Measurements from ENCODE around the gene LPAR1.

Gene LPAR1

DNA sequence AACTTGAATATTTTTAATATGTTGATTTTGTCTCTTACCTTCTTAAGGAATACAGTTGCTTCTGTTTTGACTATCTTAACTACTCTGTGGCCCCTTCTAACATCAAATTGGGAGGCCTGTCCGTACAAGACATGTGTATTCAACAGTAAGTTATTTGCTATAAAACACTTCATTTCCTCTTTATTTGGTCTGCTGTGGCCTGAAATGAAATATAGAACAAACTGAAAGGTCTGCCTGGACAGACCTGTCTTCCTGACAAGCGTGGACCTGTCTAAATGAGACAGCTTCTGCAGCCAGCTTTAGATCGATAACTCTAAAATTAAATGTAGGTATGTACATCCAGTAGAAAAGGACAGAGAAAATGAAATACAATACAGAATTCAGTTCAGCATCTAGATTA is 2.2 kb upstream of the LPAR1 start:
- TF ChIP-seq, protein P1, sequence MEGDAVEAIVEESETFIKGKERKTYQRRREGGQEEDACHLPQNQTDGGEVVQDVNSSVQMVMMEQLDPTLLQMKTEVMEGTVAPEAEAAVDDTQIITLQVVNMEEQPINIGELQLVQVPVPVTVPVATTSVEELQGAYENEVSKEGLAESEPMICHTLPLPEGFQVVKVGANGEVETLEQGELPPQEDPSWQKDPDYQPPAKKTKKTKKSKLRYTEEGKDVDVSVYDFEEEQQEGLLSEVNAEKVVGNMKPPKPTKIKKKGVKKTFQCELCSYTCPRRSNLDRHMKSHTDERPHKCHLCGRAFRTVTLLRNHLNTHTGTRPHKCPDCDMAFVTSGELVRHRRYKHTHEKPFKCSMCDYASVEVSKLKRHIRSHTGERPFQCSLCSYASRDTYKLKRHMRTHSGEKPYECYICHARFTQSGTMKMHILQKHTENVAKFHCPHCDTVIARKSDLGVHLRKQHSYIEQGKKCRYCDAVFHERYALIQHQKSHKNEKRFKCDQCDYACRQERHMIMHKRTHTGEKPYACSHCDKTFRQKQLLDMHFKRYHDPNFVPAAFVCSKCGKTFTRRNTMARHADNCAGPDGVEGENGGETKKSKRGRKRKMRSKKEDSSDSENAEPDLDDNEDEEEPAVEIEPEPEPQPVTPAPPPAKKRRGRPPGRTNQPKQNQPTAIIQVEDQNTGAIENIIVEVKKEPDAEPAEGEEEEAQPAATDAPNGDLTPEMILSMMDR (IDR thresholded peaks at IDR 0.05; ENCODE audit: control extremely low read depth, extremely low read depth, low read depth, missing control alignments): no peak
- CTCF ChIA-PET: interaction anchor here (1.0 to 2.7 kb wide), 2 partner anchors 9 to 12 kb away, joined by 3 to 15 read pairs; no protein-coding TSS in a partner anchor

DNA sequence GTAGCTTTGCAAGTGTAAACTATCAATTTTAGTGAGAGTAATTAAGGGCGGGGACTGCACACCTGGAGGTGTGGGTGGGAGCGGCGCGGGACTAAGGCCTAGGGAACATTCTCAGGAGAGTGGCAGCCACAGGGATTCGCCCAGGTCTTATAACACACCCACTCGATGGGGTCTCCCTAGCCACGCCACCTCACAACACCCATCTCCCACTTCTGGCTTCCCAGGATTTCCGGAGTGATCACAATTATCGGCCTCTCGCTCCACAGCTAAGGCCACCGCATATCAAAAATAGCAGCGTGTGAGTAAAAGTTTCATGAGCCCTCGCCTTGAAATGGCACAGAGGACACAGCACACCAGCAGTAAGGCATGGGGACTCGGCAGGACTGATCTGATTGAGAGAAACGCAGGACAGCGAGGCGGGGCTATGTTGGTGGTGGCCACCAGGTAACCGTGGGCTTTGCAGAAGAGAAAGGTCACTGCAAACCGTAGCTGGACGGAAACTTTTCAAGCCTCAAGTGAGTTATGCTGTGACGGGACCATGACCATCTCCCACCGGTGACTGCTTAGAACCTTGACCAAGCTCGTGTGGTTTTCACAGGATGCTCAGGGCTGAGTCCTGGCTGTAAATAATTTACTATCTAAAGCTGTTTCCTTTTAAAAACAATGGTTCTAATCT is 1.1 kb upstream of the LPAR1 start:
- TF ChIP-seq, protein P1 (IDR thresholded peaks at IDR 0.05; ENCODE audit: control extremely low read depth, extremely low read depth, low read depth, missing control alignments): no peak
- no peak for DNase-seq (ENCODE audit: extremely low spot score)
- CTCF ChIA-PET: interaction anchor here (1.0 to 2.7 kb wide), 2 partner anchors 10 to 11 kb away, joined by 3 to 15 read pairs; no protein-coding TSS in a partner anchor
- POLR2A ChIA-PET: no interaction called here

More for the DNA sequence above, 2.2 kb upstream of the LPAR1 start:
- DNase-seq (ENCODE audit: extremely low spot score): no peak
- POLR2A ChIA-PET: no interaction called here

DNA sequence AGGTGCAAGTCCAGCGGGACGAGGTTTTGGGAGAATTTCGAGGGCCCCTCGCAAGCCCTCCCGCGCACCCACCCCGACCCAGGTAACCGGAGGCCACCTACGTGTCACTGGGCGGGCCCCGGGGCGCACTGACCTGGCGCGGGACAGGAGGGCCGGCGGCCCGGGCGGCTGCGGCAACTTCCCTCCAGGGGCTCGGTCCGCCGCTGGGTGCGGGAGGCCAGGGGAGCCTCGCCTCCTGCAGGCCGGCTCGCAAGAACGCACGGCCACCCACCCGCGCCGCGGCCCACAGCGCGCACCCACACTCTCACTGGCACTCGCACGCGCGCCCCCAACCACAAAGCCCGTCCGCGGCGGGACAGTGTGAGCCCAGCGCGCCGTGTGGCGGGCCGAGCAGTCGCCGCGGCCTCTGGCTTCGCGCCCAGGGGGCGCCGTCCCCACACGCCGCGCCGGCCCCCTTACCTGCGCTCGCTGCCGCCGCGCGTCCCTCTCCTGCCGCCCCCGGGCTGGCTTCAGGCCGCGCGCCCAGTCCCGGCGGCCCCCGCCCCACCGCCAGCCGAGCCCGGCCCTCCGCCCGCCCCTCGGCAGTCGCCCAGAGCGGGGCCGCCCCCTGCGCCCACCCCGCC is 451 bp downstream of the LPAR1 start:
- peak; percentile 54 for DNase-seq (ENCODE audit: extremely low spot score)
- TF ChIP-seq, protein P1 (IDR thresholded peaks at IDR 0.05; ENCODE audit: control extremely low read depth, extremely low read depth, low read depth, missing control alignments): peak; percentile 51
- ChIA-PET CTCF (no interaction called here), POLR2A (no interaction called here)

DNA sequence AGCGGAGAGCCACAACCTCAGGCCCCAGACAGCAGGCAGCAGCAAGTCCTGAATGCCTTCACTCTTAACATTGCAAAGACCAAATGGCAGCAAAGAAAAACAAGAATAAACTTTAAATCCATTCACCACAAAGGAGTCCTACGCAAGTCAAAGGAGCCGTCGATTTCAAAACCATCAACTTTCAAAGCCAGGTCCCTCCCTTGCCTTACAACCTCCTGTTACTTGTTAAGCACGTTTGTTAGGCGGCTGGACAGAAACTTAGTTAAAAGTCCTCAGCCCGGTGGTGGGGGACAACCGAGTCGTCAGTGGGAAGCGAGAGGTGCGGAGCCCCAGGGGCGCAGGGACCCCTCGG is 938 bp downstream of the LPAR1 start:
- no peak for DNase-seq (ENCODE audit: extremely low spot score)
- CTCF ChIA-PET: no interaction called here
- TF ChIP-seq, protein P1 (IDR thresholded peaks at IDR 0.05; ENCODE audit: control extremely low read depth, extremely low read depth, low read depth, missing control alignments): no peak
- POLR2A ChIA-PET: no interaction called here

DNA sequence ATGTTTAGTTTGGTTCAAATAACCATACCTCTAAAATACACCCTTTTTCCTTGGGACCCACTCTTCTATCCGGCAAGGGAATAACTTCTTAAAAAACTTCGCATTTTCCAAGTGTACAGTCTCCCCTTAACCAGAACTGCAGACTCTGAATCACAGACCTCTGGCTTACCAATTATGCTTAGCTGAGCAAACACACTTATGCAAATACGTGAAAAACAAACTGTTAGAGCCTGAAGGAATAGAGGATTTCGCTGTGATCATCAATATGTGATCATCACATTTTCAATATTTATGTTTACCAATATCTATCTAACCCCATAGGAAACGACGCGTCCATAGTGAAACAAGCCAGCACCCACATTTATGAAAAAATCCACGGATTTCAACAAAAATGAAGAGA is 1.3 kb downstream of the LPAR1 start:
- DNase-seq (ENCODE audit: extremely low spot score): no peak

DNA sequence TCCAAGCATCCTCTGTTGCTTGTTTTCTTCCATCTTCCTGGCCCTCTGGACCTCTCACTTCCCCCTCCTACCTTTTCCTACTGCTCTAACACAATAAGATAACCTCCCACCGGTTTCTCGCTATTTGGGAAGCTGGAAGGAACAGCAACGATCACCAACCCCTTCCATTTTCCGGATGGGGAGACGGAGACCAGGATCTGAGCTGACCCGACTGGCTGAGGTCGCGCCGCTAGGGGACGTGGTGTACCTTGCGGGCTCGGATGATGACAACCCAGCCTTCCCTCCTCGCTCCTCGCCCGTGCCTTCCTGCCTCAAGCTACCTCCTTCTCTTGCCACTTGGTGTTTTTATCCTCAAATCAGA is 1.9 kb downstream of the LPAR1 start:
- TF ChIP-seq, protein P1 (IDR thresholded peaks at IDR 0.05; ENCODE audit: control extremely low read depth, extremely low read depth, low read depth, missing control alignments): no peak
- ChIA-PET POLR2A (no interaction called here), CTCF (interaction anchor here (1.0 to 1.3 kb wide), 2 partner anchors 29 to 395 kb away, joined by 3 read pairs; no protein-coding TSS in a partner anchor)
- DNase-seq (ENCODE audit: extremely low spot score): no peak

More for the DNA sequence above, 1.3 kb downstream of the LPAR1 start:
- TF ChIP-seq, protein P1 (IDR thresholded peaks at IDR 0.05; ENCODE audit: control extremely low read depth, extremely low read depth, low read depth, missing control alignments): no peak
- ChIA-PET POLR2A (no interaction called here), CTCF (no interaction called here)

All from GM10248 (cell line).